Upper lobe of left lung (tissue), 4 donors: Measurements from ENCODE around the gene PPP4R3B.

Source experiments
- POLR2A ChIP-seq, 4 donors: fragments of 450-650 bp; IDR thresholded peaks; one replicate each; pipeline ENCODE4 v1.5.1; 2016 to 2017; ENCODE audit warnings: antibody characterized with exemption in 4 of 4, mild to moderate bottlenecking in 2 of 4
- TF ChIP-seq, protein P1 (sequence below), 6 experiments: fragments of 450-650 bp in 4 of 6; fragments of 200-600 bp in 2 of 6; sonication (generic) in 2 of 6; IDR thresholded peaks; one replicate each; pipeline ENCODE4 v1.5.1; 2016 to 2019; ENCODE audit warnings: antibody characterized with exemption in 6 of 6

DNA sequence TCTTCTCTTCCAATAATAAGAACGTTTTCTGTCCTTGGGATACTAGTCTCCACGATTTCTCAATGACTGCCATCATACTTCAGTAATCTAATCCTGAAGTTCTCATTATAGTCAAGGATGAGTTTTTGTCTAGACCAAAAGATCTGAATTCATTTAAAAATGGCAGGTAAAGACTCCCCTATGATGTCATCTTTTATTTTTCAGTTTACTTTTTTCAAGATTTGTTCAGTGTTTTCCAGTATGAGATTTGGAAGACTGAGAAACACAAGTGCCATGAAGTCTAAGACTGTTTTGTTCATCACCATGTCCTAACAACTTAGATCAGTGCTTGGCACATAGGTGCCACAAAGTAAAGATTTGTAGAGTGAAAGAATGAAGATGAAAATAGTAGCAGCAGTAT is 35.8 kb upstream of the PPP4R3B start:
- no peak for TF ChIP-seq POLR2A (IDR thresholded peaks at IDR 0.05)
- TF ChIP-seq, protein P1, sequence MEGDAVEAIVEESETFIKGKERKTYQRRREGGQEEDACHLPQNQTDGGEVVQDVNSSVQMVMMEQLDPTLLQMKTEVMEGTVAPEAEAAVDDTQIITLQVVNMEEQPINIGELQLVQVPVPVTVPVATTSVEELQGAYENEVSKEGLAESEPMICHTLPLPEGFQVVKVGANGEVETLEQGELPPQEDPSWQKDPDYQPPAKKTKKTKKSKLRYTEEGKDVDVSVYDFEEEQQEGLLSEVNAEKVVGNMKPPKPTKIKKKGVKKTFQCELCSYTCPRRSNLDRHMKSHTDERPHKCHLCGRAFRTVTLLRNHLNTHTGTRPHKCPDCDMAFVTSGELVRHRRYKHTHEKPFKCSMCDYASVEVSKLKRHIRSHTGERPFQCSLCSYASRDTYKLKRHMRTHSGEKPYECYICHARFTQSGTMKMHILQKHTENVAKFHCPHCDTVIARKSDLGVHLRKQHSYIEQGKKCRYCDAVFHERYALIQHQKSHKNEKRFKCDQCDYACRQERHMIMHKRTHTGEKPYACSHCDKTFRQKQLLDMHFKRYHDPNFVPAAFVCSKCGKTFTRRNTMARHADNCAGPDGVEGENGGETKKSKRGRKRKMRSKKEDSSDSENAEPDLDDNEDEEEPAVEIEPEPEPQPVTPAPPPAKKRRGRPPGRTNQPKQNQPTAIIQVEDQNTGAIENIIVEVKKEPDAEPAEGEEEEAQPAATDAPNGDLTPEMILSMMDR (IDR thresholded peaks at IDR 0.05) = no peak
